Lung (tissue), 12 donors: ENCODE data around the gene DDAH2. TPM values are rescaled to one million over a fixed set of nuclear protein-coding genes. Genes with fewer than 3 reads are reported as not detected.
A peak's percentile ranks its signal among the peaks of the same experiment; 100 is the strongest.

ENCODE experiments used
- ATAC-seq: fragments of 200-7000 bp; cut with Tn5 transposase; one replicate; pipeline ENCODE4 v1.9.1; 2020; ENCODE audit warnings: moderate number of reproducible peaks; ENCODE audit not compliant: insufficient read depth, low FRiP score
- DNase-seq, 3 donors: peaks; one replicate each; pipeline ENCODE4 v3.0.0-alpha.2; 2013 to 2017
- H3K27ac ChIP-seq, 2 donors: one replicate each; pipeline ENCODE4 v1.5.1; 2013; ENCODE audit warnings: mild to moderate bottlenecking in 2 of 2, moderate library complexity in 2 of 2, control low read depth in 1 of 2, inconsistent platforms in 1 of 2, low read depth in 1 of 2, low read length in 1 of 2
- H3K27me3 ChIP-seq, 3 donors: one replicate each; pipeline ENCODE4 v1.5.1; 2013; ENCODE audit warnings: low read length in 2 of 3; ENCODE audit not compliant: control insufficient read depth in 3 of 3, insufficient read depth in 3 of 3
- H3K36me3 ChIP-seq, 4 donors: one replicate each; pipeline ENCODE4 v1.5.1; 2013; ENCODE audit warnings: low read length in 4 of 4, mild to moderate bottlenecking in 1 of 4, moderate library complexity in 1 of 4; ENCODE audit not compliant: control insufficient read depth in 4 of 4, insufficient read depth in 4 of 4
- H3K4me1 ChIP-seq, 5 donors: one replicate each; pipeline ENCODE4 v1.5.1; 2013; ENCODE audit warnings: low read length in 5 of 5, mild to moderate bottlenecking in 2 of 5, moderate library complexity in 1 of 5; ENCODE audit not compliant: control insufficient read depth in 5 of 5, insufficient read depth in 5 of 5
- H3K4me3 ChIP-seq: one replicate; pipeline ENCODE4 v1.5.1; 2013; ENCODE audit warnings: mild to moderate bottlenecking, control low read depth, moderate library complexity
- H3K9ac ChIP-seq, 2 donors: one replicate each; pipeline ENCODE4 v1.5.1; 2013; ENCODE audit warnings: low read length in 2 of 2, control low read depth in 1 of 2; ENCODE audit not compliant: insufficient read depth in 1 of 2
- H3K9me3 ChIP-seq, 4 donors: one replicate each; pipeline ENCODE4 v1.5.1; 2013; ENCODE audit warnings: low read length in 3 of 4, mild to moderate bottlenecking in 1 of 4, moderate library complexity in 1 of 4; ENCODE audit not compliant: control insufficient read depth in 4 of 4, insufficient read depth in 3 of 4
- CTCF ChIP-seq: IDR thresholded peaks from 2 replicates; pipeline ENCODE4 v1.5.1; 2012; ENCODE audit warnings: mild to moderate bottlenecking; ENCODE audit errors: control extremely low read depth, extremely low read depth
- WGBS, 2 donors: extraction: QIAGEN DNeasy Blood & Tissue Kit; methylation state at CpG; one replicate each; pipeline ENCODE4 v1.1.7; 2013; 5-methylcytosine and 5-hydroxymethylcytosine counted together
- polyA plus RNA-seq, 2 donors: library from polyadenylated mRNA; stranded (reverse); fragments of 200-250 nt; gene quantifications; one replicate each; pipeline ENCODE4 v1.2.1, GENCODE V29; 2013
- total RNA-seq, 2 donors: library from RNA; depleted of rRNA in 1 of 2; stranded (reverse); fragments of >200 nt in 1 of 2; gene quantifications; one replicate each; pipeline ENCODE4 v1.2.1, GENCODE V29; 2014 to 2021
- donor health status: control.
- donor health status: control.
- donor health status: Bipolar disorder and iron deficiency.
- donor health status: healthy.
- donor health status: DM: yes; HTN: yes; CAD: no.

DDAH2 gene
- total and polyA plus RNA-seq, 4 donors: 60.3 to 130 (median 91.3) TPM

- WGBS, 2 donors: 91 to 99% methylated on average over 5 of the region's 5 CpGs
Observed at GRCh38 chr6:31777667-31778050, 48.6 kb upstream of the DDAH2 start.

GRCh38 chr6:31776989-31777666 is 48.0 kb upstream of the DDAH2 start, which contains the start of gene VWA7:
VWA7 (minus strand) TSS chr6:31777328; CDS start chr6:31776779, 549 bp downstream.
- WGBS, 2 donors: 11 to 17% methylated on average over 15 of the region's 15 CpGs
- Histone ChIP-seq H3K9me3 (no peaks in the 10 kb centered on the region), H3K36me3 (peaks cover 0 to 33% (median 13%) of the 10 kb centered on the region in 4 donors), H3K4me1 (peaks cover 0 to 9% (median 0%) of the 10 kb centered on the region in 5 donors), H3K27ac (peak within 1 kb of the TSS; percentile 49 to 57), H3K27me3 (no peaks in the 10 kb centered on the region), H3K9ac (no peak within 1 kb of the TSS), H3K4me3 (no peak within 1 kb of the TSS)
- ATAC-seq (peak; percentile 63), DNase-seq (peak; percentile 42 to 74 (median 57))
- no peak for TF ChIP-seq CTCF

More at GRCh38 chr6:31777667-31778050, 48.6 kb upstream of the DDAH2 start:
- ATAC-seq: no peak
- Histone ChIP-seq H3K9me3 (no peaks in the 10 kb centered on the region), H3K27me3 (no peaks in the 10 kb centered on the region), H3K4me1 (peaks cover 0 to 9% (median 0%) of the 10 kb centered on the region in 5 donors), H3K36me3 (peaks cover 2 to 38% (median 16%) of the 10 kb centered on the region in 4 donors), H3K9ac (no peak overlapping the region), H3K27ac (peak overlapping the region; percentile 49 to 57), H3K4me3 (no peak overlapping the region)
- TF ChIP-seq CTCF: no peak
- no peak for DNase-seq

GRCh38 chr6:31776485-31776988 is 47.4 kb upstream of the DDAH2 start:
- H3K27me3 ChIP-seq: no peaks in the 10 kb centered on the region
- ATAC-seq (no peak), DNase-seq (peak in 1 of 3 donors; percentile 30)
- peaks cover 0 to 27% (median 12%) of the 10 kb centered on the region in 4 donors for H3K36me3 ChIP-seq
- H3K9me3 ChIP-seq: no peaks in the 10 kb centered on the region
- H3K4me1 ChIP-seq: peaks cover 0 to 9% (median 0%) of the 10 kb centered on the region in 5 donors
- peak overlapping the region; percentile 49 to 57 for H3K27ac ChIP-seq
- TF ChIP-seq CTCF: no peak
- WGBS, 2 donors: 37% methylated on average over 13 to 14 of the region's 14 CpGs
- no peak overlapping the region for H3K9ac ChIP-seq
- no peak overlapping the region for H3K4me3 ChIP-seq
